Stimulated activated CD4-positive, alpha-beta T cell treated with anti-CD3 and anti-CD28 coated beads, TNF-alpha, amount 100 ng/mL, for 4 hours (primary cell): Measurements from ENCODE around the gene HES2.
A peak's percentile ranks its signal among the peaks of the same experiment; 100 is the strongest.
"Not testable (repeated sequence)": the region's sequence is repeated elsewhere in the genome, so short reads cannot be mapped to it uniquely, and the experiment has no call there.

Experiments used
- DNase-seq, 3 experiments: peaks; one replicate each; pipeline ENCODE4 v3.0.0-alpha.2; 2020; ENCODE audit warnings: low read depth in 3 of 3

HES2 gene

GRCh38 chr1:6418668-6419396, 887 bp downstream of the HES2 start:
- DNase-seq: no peak

GRCh38 chr1:6417961-6418667, 1.6 kb downstream of the HES2 start:
- DNase-seq: no peak

- DNase-seq: no peak
These were observed 2.8 kb downstream of the HES2 start for GRCh38 chr1:6416906-6417305.

GRCh38 chr1:6416295-6416656, 3.4 kb downstream of the HES2 start:
- no peak for DNase-seq

GRCh38 chr1:6414881-6415626, 4.7 kb downstream of the HES2 start:
- DNase-seq: no peak

- DNase-seq: no peak
These were observed 5.3 kb downstream of the HES2 start for GRCh38 chr1:6414443-6414844.

GRCh38 chr1:6412896-6413295, 6.8 kb downstream of the HES2 start:
- no peak for DNase-seq

- no peak for DNase-seq
These were observed 9.3 kb downstream of the HES2 start for GRCh38 chr1:6410248-6410893.

GRCh38 chr1:6409733-6410132, 10.0 kb downstream of the HES2 start:
- no peak for DNase-seq

- no peak for DNase-seq
These were observed 10.7 kb downstream of the HES2 start for GRCh38 chr1:6409053-6409452.

- DNase-seq: no peak
These were observed 11.7 kb downstream of the HES2 start for GRCh38 chr1:6408023-6408422.

- no peak for DNase-seq
These were observed 18.0 kb downstream of the HES2 start for GRCh38 chr1:6401673-6402072.

GRCh38 chr1:6399294-6399693, 20.4 kb downstream of the HES2 start:
- no peak for DNase-seq

GRCh38 chr1:6397844-6398441, 21.8 kb downstream of the HES2 start:
- DNase-seq: no peak

- no peak for DNase-seq
These were observed 22.7 kb downstream of the HES2 start for GRCh38 chr1:6396998-6397397.

- not testable (repeated sequence) for DNase-seq
These were observed 23.9 kb downstream of the HES2 start for GRCh38 chr1:6395781-6396244.

- DNase-seq: not testable (repeated sequence)
These were observed 24.6 kb downstream of the HES2 start for GRCh38 chr1:6395130-6395529.

GRCh38 chr1:6393400-6394187, 26.1 kb downstream of the HES2 start, which contains the start of gene ACOT7:
Gene ACOT7 (minus strand): TSS chr1:6393767. CDS start chr1:6393399, 368 bp downstream.
- DNase-seq: peak; percentile 84 to 89 (median 84)

GRCh38 chr1:6392809-6393399, 26.8 kb downstream of the HES2 start:
- DNase-seq: no peak
